Erythroblast (primary cell): ENCODE results near the gene PRKAR1B.

ENCODE experiments used
- GATA1 ChIP-seq: IDR thresholded peaks from 2 replicates; pipeline ENCODE4 v1.6.1; 2011; ENCODE audit warnings: low read depth, mild to moderate bottlenecking, control low read depth, low read length, moderate library complexity
- POLR2A ChIP-seq: IDR thresholded peaks from 2 replicates; pipeline ENCODE4 v1.6.1; 2011; ENCODE audit warnings: mild to moderate bottlenecking, low read length

DNA sequence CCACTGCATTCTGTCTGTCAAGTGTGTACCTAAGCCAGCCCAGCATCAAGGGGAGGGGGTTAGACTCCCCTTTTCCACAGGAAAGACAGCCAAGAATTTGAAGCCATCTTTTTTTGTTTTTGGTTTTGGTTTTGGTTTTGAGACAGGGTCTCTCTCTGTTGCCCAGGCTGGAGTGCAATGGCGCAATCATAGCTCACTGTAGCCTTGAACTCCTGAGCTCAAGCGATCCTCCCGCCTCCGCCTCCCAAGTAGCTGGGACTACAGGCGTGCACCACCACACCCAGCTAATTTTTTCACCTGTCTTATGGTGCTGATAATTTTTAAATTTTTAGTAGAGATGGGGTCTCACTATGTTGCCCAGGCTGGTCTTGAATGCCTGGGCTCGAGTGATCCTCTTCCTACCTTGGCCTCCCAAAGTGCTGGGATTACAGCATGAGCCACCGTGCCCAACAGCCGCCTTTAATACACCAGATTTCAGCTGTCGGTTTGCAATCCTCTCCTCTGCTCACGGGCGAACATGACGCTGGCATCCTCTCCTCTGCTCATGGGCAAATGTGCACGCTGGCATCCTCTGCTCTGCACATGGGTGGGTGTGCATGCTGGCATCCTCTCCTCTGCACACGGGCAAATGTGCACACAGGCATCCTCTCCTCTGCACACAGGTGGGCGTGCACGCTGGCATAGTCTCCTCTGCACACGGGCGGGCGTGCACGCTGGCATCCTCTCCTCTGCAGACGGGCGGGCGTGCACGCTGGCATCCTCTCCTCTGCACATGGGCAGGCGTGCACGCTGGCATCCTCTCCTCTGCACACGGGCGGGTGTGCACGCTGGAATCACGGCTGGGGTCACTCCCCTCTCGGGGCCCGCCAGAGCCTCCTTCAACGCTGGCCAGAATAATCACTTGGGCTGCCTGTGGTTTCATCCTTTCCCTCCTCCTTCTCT lies 151.4 kb downstream of the PRKAR1B start:
- TF ChIP-seq POLR2A: no peak
- TF ChIP-seq GATA1: no peak
